Hepatocyte (in vitro differentiated cells): ENCODE data around the gene RGS10.

ENCODE experiments used
- EZH2 ChIP-seq: fragments of 200-600 bp; sonication (generic); IDR thresholded peaks from 2 replicates; pipeline ENCODE4 v1.6.1; 2016; ENCODE audit warnings: antibody characterized with exemption, mild to moderate bottlenecking, borderline replicate concordance
- EZH2phosphoT487 ChIP-seq: fragments of 200-600 bp; sonication (generic); IDR thresholded peaks from one replicate; pipeline ENCODE4 v1.6.1; 2018; ENCODE audit warnings: antibody characterized with exemption, mild to moderate bottlenecking, low read depth, moderate library complexity; ENCODE audit not compliant: unreplicated experiment, severe bottlenecking
- TF ChIP-seq, protein P1 (sequence below): fragments of 200-600 bp; sonication (generic); IDR thresholded peaks from 2 replicates; pipeline ENCODE4 v1.5.1; 2016; ENCODE audit warnings: antibody characterized with exemption, mild to moderate bottlenecking; ENCODE audit not compliant: poor library complexity

DNA sequence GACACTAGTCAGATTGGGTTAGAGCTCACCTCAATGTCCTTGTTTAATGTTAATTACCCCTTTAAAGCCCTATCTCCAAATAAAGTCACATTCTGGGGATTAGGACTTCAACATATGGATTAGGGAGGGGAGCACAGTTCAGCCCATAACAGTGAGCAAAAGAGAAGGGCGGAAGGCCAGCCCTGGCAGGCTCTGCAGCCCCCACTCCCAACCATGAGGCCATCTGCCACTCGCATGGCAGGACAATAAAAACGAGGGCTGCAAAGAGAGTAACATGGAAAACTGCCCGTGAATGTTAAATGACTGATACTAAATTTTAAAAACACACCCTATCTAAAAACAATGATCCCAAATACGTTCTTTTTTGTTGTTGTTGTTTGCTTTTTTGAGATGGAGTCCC, 38.7 kb downstream of the RGS10 start:
- no peak for TF ChIP-seq EZH2
- TF ChIP-seq, protein P1, sequence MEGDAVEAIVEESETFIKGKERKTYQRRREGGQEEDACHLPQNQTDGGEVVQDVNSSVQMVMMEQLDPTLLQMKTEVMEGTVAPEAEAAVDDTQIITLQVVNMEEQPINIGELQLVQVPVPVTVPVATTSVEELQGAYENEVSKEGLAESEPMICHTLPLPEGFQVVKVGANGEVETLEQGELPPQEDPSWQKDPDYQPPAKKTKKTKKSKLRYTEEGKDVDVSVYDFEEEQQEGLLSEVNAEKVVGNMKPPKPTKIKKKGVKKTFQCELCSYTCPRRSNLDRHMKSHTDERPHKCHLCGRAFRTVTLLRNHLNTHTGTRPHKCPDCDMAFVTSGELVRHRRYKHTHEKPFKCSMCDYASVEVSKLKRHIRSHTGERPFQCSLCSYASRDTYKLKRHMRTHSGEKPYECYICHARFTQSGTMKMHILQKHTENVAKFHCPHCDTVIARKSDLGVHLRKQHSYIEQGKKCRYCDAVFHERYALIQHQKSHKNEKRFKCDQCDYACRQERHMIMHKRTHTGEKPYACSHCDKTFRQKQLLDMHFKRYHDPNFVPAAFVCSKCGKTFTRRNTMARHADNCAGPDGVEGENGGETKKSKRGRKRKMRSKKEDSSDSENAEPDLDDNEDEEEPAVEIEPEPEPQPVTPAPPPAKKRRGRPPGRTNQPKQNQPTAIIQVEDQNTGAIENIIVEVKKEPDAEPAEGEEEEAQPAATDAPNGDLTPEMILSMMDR = no peak
- no peak for TF ChIP-seq EZH2phosphoT487
